SKM-1 treated with dmso at 0.1 percent for 144 hours (cell line): ENCODE data around the gene MICAL2.

ENCODE experiments used
- DNase-seq: peaks from one replicate; lab custom pipeline; 2025; ENCODE audit not compliant: unreplicated experiment; lab: John Stamatoyannopoulos, UW

MICAL2 gene

DNA sequence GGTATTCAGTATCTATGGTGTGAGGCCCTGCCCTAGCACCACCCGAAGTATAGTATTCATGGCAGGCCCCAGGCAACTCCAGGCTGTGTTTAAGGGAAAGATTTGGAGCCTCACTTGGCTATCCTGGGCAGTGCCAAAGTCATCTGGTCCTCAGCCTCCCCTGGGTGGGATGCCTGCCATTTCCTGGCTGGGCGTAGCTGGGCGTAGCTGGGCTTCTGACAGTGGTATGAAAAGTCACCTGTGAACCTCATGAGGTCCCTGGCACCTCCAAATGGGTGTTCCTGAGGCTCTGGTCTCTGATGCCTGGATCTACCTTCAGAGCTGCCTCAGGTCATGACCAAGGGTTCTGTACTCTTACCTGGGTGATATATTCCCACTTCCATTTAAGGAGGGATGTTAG lies 154.0 kb downstream of the MICAL2 start:
- no peak for DNase-seq

DNA sequence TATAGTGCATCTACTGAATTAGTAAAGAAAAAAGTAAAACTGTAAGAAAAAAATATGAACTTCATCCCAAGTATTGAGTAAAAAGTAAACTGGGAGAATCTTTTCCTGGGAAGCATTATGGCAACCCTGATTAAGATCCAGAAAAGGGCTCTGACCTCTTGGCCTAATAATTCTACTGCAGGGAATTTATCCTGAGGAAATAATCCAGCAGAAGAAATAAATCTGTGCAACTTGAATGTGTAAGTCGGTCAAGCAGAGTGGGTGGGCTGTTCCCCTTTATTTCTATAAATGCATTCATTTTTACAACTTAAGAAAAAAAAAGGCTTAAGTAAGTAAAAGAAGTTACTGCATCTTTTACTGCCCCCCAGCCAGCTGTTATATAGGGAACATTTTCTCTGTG lies 155.7 kb downstream of the MICAL2 start:
- no peak for DNase-seq

DNA sequence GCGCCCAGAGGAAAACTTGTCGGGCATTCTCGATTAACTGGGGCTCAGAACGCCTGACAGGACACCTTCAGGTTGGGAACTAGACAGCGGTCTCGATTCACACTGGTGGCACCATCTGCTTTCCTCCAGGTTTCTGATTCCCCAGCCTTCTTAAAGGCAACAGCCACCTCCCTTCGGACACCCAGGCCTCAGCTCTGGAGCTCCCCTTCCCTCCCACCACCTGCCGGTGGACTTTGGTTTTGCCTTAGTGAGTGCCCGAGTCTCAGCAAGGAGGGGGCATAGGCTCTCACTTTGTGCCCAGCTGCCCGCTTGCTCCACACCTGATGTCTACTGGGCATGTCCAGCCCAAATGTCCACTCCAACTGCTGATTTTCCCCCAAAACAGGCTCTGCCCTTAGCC lies 156.6 kb downstream of the MICAL2 start:
- DNase-seq, result no peak

GRCh38 chr11:12267921-12268320 lies 157.5 kb downstream of the MICAL2 start:
- no peak for DNase-seq

GRCh38 chr11:12269104-12269441 lies 158.7 kb downstream of the MICAL2 start:
- DNase-seq, result no peak

DNA sequence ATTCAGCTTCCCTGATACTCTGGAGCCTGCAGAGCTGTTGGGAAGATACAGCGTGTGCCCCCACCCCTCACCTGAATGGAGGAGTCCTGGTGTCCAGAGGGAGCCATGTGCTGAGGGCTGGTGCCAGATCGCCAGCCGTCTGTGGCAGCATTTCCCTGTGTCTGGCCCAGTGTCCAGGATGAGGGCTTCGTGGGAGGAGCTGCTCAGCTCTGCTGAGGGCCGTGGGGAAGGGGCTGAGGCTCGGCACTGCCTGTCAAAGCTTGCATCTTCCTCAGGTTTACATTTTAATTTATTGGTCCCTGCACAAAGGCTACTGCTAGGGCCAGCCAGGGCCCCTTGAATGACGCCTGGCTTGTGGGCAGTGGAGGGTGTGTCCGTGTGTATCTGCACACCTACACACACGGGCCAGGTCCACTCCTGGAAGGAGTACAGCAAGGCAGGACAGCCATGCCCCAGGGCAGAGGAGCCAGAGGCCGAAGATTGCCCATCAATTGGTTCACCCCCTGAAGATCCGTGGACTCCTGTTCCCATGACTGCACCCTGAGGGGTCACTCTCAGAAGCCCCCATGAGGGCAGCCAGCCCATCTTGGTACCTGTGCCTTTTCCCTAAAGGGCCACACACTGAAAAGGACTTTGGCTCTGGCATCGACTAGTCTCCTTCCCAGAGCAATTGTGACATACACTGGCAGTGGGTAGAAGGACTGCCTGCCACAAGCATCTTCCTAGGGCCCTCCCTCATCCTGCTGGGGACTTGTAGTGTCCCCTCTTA lies 159.2 kb downstream of the MICAL2 start:
- no peak for DNase-seq

DNA sequence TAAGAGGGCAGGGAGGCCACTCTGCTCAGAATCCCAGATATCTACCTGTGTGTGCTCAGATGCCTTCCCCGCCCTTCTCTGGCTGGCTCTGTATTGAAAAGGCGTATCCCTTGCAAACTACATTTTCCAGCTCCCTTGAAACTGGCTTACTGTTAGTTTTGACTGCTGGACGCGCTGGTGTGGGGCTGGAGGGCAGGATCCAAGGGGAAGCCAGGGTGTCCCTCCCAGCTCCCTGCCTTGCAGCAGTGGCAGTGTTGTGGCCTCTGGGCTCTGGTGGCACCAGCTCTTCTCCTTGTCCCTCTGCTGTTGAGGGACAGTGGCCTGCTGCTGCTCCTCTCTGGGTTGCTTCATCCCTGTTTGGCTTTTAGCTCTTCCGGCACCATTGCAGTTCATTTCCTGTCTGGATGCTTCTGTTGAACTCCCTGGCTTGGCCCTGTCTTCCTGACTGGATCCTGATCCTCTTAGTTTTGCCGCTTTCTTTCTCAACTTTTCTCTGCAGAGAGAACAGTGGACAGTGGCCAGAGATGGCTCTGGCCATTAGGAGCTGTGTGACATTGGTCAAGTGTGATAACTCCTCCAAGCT lies 159.9 kb downstream of the MICAL2 start:
- DNase-seq, result no peak

GRCh38 chr11:12270817-12271216 lies 160.4 kb downstream of the MICAL2 start:
- no peak for DNase-seq

DNA sequence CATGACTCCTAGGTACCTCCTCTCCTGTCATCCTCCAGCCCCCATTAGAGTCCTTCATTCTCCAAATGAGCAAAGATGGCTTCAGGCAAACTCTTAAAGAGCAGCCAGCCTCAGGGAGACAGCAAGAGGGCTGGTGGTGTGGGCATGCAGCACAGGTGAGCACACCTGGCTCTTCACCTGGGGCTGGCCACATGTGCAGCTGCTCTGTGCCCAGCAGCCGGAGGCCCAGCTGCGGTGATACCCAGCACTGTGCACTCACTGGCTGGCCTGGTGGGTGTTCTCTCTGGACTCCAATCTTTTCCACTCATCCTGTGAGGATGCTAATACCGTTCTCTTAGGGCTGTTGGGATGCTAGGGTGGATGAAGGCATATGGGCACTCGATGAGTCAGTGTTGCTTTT lies 160.9 kb downstream of the MICAL2 start:
- no peak for DNase-seq

- no peak for DNase-seq
Observed at GRCh38 chr11:12271826-12272366, 161.5 kb downstream of the MICAL2 start.

DNA sequence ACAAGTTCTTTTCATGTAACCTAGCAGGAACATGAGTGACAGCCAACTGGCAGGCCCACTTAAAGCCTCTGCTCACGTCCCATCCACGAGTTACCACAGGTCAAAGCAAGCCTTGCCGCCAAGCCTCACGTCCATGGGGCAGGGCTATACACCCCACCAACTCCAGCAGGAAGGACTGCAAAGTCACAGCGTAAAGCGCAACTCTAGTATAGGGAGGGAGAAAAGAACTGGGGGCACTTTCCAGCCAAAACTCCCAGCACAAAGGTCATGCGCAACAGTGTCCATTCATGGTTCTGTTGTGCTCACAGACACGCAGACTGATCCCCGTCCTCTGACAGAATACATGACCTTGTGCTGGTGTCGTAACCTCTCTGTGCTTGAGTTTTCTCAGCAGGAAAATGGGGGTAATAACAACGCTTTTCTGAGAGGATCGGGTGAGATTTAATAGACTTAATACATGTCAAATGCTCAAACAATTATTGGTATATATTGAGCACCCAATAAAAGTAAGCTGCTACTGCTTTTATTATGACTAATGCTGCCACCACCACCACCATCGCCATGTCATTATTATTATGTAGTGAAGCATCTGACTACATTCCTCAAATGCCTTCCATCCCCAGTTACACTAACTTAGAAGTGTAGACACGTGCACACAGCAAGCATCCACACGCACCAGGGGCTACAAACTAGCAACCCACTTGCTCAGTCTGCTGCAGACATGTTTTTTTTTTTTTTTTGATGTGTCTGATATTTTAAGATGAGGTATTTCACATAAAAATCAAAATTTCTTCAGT lies 162.6 kb downstream of the MICAL2 start:
- DNase-seq, result no peak

DNA sequence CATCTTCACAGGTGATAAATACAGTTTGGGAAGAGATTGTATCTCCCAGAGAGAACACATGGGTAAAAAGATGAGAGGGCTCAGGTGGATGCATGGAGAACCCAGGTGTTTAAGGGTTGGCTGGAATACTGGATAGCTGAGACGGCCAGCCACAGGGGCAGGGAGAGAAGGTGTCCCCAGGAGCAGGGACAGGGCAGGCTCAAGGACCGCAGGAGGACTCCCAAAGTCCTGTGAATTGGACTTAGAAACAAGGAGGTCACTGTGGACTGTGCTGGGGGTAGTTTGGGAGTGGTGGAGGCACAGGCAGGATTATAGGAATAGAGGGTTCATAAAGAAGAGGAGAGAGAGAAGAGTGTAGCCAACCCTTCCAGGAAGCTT lies 163.2 kb downstream of the MICAL2 start:
- no peak for DNase-seq

DNA sequence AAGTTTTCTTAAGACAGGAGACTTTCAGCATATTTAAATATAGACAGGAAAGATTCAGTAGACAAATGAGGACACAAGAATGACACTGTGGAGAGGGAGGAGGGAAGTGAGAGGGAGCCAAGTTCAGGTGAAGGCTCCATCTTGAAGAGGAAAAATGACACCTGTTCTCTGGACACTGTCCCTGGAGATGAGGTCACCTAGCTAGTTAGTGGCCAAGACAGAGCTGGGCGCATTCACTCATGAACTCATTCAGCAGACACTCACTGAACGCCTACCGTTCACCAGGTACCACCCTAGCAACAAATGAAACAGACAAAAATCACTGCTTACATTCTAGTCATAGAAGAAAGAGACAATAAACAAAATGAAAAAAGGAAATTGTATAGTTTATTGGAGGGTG lies 163.7 kb downstream of the MICAL2 start:
- no peak for DNase-seq

DNA sequence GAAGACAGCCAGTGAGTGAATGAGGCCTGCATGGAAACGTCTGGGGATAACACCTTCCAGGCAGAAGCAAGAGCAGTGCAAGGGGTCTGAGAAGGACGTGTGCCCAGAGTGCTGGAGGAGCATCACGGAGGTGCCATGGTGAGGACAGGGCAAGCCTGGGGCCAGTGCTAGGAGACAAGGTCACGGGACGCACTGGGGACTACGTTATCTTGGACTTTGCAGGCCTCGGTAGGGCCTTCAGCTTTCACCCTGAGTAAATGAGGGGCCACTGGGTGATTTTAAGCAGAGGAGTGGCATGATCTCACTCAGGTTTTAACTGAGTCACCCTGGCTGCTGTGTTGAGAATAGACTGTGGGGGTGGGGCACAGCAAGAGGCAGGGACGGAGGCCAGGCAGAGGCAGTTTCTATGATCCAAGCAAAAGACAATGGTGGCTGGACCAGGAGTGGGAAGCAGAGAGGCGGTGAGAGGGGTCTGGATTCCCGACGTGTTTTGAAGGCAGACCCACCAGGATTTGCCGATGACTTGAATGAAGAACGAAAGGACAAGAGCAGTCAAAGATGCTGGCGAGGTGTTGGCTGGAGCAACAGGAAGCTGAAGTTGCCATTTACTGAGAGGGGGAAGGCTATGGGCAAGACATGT lies 164.3 kb downstream of the MICAL2 start:
- DNase-seq, result no peak

DNA sequence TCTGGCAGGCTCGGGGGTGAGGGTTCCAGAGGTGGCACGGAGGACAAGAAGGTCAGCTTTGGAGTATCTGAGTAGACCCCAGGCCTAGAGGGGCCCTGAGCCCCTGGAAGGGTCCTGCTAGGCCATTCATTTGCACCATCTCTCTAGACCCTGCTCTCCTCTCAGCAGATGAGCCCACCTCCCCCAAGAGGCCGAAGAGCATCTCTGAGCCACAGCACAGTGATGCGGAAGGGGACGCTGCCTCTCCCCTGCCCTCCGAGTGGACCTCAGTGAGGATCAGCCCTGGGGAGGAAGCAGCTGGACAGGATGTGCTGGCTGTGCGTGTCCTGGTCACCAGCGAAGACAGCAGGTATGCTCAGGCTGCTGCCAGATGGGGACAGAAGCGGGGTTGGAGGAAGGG lies 165.4 kb downstream of the MICAL2 start:
- DNase-seq, result no peak

DNA sequence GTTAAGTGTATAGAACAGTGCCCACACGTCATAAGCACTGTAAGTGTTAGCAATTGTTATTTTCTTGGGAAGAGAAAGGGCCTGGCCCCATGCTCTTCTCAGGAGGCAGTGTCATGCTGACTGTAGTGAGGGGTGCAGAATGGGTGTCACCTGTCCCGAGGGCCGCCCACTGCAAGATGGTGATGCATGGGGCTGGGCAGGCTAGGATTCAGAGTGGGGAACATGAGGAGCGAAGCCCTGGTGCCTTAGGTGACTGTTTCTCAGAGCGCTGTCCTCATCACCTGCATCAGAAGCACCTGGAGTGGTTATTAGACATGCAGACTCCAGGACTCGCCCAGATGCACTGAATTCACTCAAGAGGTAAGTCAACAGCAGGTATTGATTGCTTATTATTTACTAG lies 166.0 kb downstream of the MICAL2 start:
- DNase-seq, result no peak

DNA sequence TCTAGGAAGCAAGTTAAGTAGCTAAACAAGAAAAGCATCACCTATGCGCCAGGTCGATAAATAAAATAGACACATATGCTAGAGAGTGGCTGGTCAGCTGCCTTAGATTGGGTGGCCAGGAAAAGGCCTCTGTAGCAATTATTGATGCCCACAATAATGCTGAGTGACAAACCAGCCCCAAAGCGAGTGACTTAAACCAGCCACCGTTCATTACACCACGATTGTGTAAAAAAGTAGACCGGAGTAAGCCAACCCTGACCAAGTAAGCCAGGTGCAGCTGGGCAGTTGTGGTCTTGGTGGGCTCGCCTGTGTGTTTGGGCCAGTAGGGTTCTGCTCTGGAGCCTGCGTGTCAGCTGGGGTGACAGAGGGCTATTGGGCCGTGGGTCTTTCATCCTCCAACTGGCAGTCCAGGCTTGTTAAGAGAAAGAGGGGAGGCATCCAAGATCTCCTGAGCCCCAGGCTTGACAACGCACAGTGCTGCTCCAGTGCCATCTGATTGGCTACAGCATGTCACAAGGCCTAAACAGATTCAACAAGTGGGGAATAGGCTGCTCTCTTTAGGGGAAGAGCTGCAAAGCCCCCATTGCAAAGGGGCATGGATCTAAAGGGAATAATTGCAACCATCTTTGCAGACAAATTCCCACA lies 166.6 kb downstream of the MICAL2 start:
- DNase-seq, result no peak

- no peak for DNase-seq
Observed at GRCh38 chr11:12278766-12279671, 168.6 kb downstream of the MICAL2 start.

DNA sequence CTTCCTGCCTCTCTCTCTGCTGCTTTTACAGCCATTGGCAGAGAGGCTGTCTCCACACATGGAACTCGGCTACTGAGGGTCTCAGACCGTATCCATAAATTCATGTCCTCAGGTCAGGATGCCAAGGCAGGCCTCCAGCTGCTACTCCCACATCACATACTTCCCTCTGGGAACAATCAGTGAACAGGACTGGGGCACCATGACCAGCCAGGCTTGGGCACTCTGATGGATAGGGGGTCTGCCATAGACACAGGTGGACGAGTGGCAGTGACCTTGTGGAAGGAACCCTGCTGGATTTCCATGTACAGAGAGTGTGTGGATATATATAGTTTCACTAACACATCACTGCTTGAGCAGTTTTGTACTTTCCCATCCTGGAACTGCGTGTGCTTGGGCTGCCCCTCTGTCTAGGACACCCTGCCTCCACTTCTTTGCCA lies 169.3 kb downstream of the MICAL2 start:
- DNase-seq, result no peak
